ENCODE data around the gene IL1RL2. TPM values are rescaled to one million over a fixed set of nuclear protein-coding genes. Genes with fewer than 3 reads are reported as not detected.

The IL1RL2 gene
- total RNA-seq, 2 experiments from 2014 or later = 1.1 to 1.7 TPM

DNA sequence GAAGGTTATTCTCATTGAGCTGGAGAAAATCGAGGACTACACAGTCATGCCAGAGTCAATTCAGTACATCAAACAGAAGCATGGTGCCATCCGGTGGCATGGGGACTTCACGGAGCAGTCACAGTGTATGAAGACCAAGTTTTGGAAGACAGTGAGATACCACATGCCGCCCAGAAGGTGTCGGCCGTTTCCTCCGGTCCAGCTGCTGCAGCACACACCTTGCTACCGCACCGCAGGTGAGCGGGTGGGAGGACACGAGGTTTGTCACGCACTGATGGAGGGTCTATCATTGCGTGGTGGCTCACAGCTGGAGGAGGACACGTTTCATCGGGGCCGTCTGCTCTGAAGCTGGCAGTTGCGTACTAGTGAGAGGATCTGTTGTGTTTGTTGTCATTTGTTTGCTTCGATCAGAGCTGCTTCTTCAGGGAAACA, 48.2 kb downstream of the IL1RL2 start:
- CTCF ChIA-PET = interaction anchor here (0.6 to 3.8 kb wide), 14 partner anchors 12 to 238 kb away, joined by 3 to 19 read pairs (median 4); partner anchors contain the start of gene SLC9A4
- peaks cover 14% of the 10 kb centered on the region for H3K36me3 Mint-ChIP-seq
- POLR2A ChIA-PET = interaction anchor here (0.7 to 1.5 kb wide), 2 partner anchors 234 to 353 kb away, joined by 5 to 6 read pairs; no protein-coding TSS in a partner anchor
- intact Hi-C loops (cut with micrococcal nuclease) = loop anchor here (1.0 to 2.0 kb wide), 2 partner anchors 172 to 214 kb away; no protein-coding TSS in a partner anchor
- H3K27ac Mint-ChIP-seq = peak overlapping the region; percentile 61
- peaks cover 3% of the 10 kb centered on the region for H3K9me3 Mint-ChIP-seq
- peaks cover 2% of the 10 kb centered on the region for H3K27me3 Mint-ChIP-seq
- DNase-seq = no peak
- H3K4me3 Mint-ChIP-seq = no peak overlapping the region
- peaks cover 58% of the 10 kb centered on the region for H3K4me1 Mint-ChIP-seq (ENCODE audit: low read depth)

GRCh38 chr2:102235491-102235890, 48.7 kb downstream of the IL1RL2 start:
- intact Hi-C loops (cut with micrococcal nuclease) = loop anchor here (1.0 to 2.0 kb wide), 2 partner anchors 173 to 214 kb away; no protein-coding TSS in a partner anchor
- Mint-ChIP-seq H3K27me3 (peaks cover 2% of the 10 kb centered on the region), H3K27ac (peak overlapping the region; percentile 61), H3K36me3 (peaks cover 14% of the 10 kb centered on the region), H3K4me1 (ENCODE audit: low read depth) (peaks cover 58% of the 10 kb centered on the region), H3K9me3 (peaks cover 3% of the 10 kb centered on the region), H3K4me3 (no peak overlapping the region)
- ChIA-PET POLR2A (no interaction called here), CTCF (interaction anchor here (0.6 to 3.8 kb wide), 15 partner anchors 13 to 380 kb away, joined by 3 to 19 read pairs (median 3); partner anchors contain the start of gene SLC9A4)
- peak; percentile 56 for DNase-seq

DNA sequence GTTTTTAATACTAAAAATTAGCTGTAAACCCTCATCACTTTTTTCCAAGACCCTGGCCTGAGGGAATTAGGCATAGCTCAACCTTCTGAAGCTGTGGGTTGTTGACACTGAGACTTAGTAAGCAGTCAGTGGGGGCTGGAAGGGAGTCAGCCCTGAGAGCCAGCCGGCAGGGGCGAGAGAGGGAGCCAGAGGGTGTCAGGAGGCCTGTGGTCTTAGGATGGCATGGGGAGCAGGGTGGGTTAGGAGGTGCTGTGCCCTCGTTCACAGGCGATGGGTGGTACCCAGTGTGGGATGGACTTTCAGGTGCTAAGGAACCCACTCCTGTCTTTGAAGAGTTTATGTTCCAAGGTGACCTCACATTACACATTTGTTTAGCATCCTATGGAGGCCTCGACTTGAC, 49.3 kb downstream of the IL1RL2 start:
- H3K27ac Mint-ChIP-seq = no peak overlapping the region
- H3K36me3 Mint-ChIP-seq = peaks cover 14% of the 10 kb centered on the region
- H3K9me3 Mint-ChIP-seq = peaks cover 3% of the 10 kb centered on the region
- H3K27me3 Mint-ChIP-seq = no peaks in the 10 kb centered on the region
- intact Hi-C loops (cut with micrococcal nuclease) = no loop called here
- ChIA-PET CTCF (interaction anchor here (0.6 to 3.8 kb wide), 10 partner anchors 16 to 380 kb away, joined by 3 to 19 read pairs (median 4); no protein-coding TSS in a partner anchor), POLR2A (no interaction called here)
- no peak for DNase-seq
- H3K4me3 Mint-ChIP-seq = no peak overlapping the region
- peaks cover 58% of the 10 kb centered on the region for H3K4me1 Mint-ChIP-seq (ENCODE audit: low read depth)

DNA sequence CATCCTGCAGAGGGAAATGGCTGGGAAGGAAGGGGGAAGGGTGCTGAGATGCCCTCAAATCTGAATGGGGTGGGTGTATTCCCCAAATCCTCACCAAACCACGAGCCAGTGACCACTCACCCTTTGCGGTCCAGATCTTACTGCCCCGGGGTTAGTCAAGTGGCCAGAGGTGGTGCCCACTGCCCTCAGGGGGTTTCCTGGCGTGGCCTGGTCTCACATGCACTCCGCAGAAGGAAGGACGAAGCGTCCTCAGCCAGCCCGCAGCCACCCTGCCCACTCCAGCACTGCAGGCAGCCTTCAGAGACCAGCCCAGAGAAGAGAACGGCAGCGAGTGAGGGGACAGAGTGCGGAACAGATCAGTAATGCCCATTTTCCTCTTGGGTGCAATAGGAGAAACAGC, 50.4 kb downstream of the IL1RL2 start:
- ChIA-PET POLR2A (no interaction called here), CTCF (interaction anchor here (0.8 to 7.2 kb wide), 5 partner anchors 15 to 231 kb away, joined by 3 to 148 read pairs (median 4); no protein-coding TSS in a partner anchor)
- DNase-seq = no peak
- Mint-ChIP-seq H3K9me3 (peaks cover 3% of the 10 kb centered on the region), H3K36me3 (peaks cover 11% of the 10 kb centered on the region), H3K4me3 (no peak overlapping the region), H3K4me1 (ENCODE audit: low read depth) (peaks cover 62% of the 10 kb centered on the region), H3K27me3 (no peaks in the 10 kb centered on the region), H3K27ac (no peak overlapping the region)
- intact Hi-C loops (cut with micrococcal nuclease) = no loop called here

DNA sequence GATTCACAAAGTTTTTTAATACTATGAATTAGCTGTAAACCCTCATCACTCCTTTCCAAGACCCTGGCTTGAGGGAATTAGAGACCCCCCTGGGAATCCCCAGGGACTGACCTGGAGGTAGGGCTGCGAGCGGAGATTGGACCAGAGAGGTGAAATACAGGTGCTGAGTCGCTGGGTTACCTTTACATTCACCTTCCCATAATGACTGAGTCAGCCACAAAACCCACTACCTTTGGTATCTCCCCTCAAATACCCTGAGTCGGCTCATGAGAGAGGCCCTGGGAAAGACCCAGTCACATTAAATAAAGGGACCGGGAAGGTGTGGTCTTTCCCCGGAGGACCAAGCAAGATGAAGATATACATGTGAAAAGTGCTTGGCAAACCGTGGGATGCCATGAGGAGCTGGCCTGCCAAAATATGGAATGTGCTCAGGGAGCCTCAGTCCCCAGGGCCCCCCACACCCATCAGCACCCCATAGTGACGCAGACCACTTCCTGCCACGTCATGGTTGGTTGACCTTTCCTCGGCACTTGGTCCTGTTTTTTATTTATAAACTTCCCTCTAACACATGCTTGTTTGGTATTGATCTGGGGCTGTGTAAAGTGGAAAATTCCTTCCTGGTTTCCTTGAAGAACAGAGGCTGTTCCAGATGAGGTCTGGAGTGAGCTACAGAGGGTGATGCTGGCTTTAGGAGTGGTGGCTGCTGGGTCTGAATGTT, 51.4 kb downstream of the IL1RL2 start:
- no peak overlapping the region for H3K4me3 Mint-ChIP-seq
- CTCF ChIA-PET = interaction anchor here (0.6 to 7.2 kb wide), 8 partner anchors 15 to 355 kb away, joined by 3 to 148 read pairs (median 60); no protein-coding TSS in a partner anchor

GRCh38 chr2:102238778-102239177, 52.0 kb downstream of the IL1RL2 start:
- peaks cover 55% of the 10 kb centered on the region for H3K4me1 Mint-ChIP-seq (ENCODE audit: low read depth)
- peaks cover 1% of the 10 kb centered on the region for H3K9me3 Mint-ChIP-seq
- no peak overlapping the region for H3K4me3 Mint-ChIP-seq
- H3K36me3 Mint-ChIP-seq = peaks cover 11% of the 10 kb centered on the region
- intact Hi-C loops (cut with micrococcal nuclease) = no loop called here
- H3K27me3 Mint-ChIP-seq = no peaks in the 10 kb centered on the region
- H3K27ac Mint-ChIP-seq = peak overlapping the region; percentile 73
- CTCF ChIA-PET = interaction anchor here (0.6 to 7.2 kb wide), 13 partner anchors 14 to 417 kb away, joined by 3 to 148 read pairs (median 23); partner anchors contain the start of gene IL1RL2
- POLR2A ChIA-PET = interaction anchor here (0.7 kb wide), 1 partner anchor 97 kb away, joined by 3 read pairs; no protein-coding TSS in a partner anchor
- DNase-seq = no peak

More for the DNA sequence above, 51.4 kb downstream of the IL1RL2 start:
- Mint-ChIP-seq H3K36me3 (peaks cover 11% of the 10 kb centered on the region), H3K9me3 (peaks cover 3% of the 10 kb centered on the region), H3K27ac (peak overlapping the region; percentile 73), H3K4me1 (ENCODE audit: low read depth) (peaks cover 61% of the 10 kb centered on the region), H3K27me3 (no peaks in the 10 kb centered on the region)
- peak; percentile 64 for DNase-seq
- intact Hi-C loops (cut with micrococcal nuclease) = no loop called here
- POLR2A ChIA-PET = interaction anchor here (0.7 kb wide), 1 partner anchor 96 kb away, joined by 3 read pairs; no protein-coding TSS in a partner anchor

DNA sequence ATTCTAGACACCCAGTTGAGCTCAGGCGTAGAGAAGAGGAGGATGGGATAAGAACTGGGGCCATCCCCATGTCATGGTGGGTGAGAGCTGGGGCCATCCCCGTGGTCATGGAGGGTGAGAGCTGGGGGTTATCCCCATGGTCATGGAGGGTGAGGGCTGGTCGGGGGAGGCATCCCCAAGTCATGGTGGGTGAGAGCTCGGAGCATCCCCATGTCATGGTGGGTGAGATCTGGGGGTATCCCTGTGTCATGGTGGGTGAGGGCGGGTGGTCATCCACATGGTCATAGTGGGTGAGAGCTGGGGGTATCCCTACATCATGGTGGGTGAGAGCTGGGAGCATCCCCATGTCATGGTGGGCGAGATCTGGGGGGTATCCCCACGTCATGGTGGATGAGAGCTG, 52.5 kb downstream of the IL1RL2 start:
- H3K4me1 Mint-ChIP-seq (ENCODE audit: low read depth) = peaks cover 49% of the 10 kb centered on the region
- no peaks in the 10 kb centered on the region for H3K9me3 Mint-ChIP-seq
- H3K36me3 Mint-ChIP-seq = peaks cover 11% of the 10 kb centered on the region
- DNase-seq = no peak
- H3K27me3 Mint-ChIP-seq = no peaks in the 10 kb centered on the region
- CTCF ChIA-PET = interaction anchor here (0.7 to 7.2 kb wide), 29 partner anchors 10 to 418 kb away, joined by 3 to 148 read pairs (median 12); partner anchors contain the start of genes IL18R1, IL1RL1 and IL1RL2
- H3K4me3 Mint-ChIP-seq = no peak overlapping the region
- POLR2A ChIA-PET = interaction anchor here (1.9 kb wide), 1 partner anchor 239 kb away, joined by 14 read pairs; no protein-coding TSS in a partner anchor
- peak overlapping the region; percentile 73 for H3K27ac Mint-ChIP-seq
- intact Hi-C loops (cut with micrococcal nuclease) = no loop called here

DNA sequence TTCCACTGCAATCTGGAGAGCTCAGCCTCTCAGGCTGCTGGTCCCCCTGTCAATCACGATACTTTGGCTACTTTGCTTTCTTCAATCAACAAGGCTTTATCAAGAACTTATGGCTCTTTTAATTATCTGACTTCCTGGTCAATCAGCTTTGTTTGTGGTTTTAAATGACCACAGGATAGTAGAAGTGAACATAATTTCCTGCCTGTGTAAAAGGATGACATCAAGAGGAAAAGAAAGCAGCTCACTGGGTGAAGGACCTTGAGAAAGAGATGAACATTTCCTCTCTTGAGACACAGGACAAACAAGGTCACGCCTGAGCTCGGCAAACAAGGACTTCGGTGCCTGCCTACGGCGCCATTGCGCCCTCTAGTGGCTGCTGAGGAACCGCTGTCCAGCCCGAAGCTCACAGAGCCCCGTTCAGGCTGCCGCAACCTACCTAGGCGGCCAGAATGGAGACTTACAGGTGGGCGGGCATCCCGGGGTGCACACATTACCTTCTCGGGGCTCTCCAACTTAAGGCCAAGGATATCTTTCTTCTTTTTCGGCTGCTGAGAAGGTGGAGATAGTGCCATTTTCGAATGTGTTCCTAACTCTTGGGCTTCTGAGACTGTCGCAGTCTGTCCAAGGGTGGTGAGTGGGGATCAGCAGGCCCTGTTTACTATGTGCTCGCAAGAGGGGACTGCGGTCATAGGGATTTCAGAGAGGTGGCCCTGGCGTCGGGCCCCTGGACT, 54.0 kb downstream of the IL1RL2 start:
- CTCF ChIA-PET = interaction anchor here (0.6 to 7.2 kb wide), 126 partner anchors 8 to 905 kb away, joined by 3 to 148 read pairs (median 5); partner anchors contain the start of genes IL18R1, IL1RL1, IL1RL2 and SLC9A4

DNA sequence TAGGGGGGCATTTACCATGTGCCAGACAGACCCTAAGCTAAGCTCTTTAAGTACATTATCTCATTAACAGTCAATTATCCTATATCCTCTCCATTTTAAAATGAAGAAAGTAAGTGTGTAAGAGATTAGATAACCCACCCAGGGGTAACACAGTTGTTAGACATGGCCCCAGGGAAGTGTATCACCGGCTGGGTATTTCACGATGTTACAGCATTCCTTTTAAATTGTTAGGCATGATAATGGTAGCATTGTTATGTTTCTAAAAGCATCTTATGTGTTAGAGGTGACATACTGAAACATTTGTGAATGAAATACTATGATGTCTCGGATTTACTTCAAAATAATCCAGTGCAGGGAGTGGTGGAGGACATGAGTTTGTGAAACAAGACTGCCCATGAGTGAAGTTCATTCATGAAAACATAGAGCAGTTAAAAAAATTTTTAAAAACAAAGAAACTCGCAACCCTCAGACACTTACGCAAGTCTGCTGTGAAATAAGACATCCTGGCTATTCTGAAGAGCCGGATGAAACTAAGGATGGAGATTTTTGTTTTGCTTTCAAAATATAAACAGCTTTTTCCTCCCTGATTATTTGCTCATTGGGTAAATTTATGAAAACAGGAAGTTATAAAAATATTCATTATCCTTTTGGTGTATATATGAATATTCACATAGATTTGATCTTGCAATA, 54.9 kb downstream of the IL1RL2 start:
- Mint-ChIP-seq H3K27ac (no peak overlapping the region), H3K4me1 (ENCODE audit: low read depth) (peaks cover 38% of the 10 kb centered on the region), H3K36me3 (peaks cover 3% of the 10 kb centered on the region), H3K4me3 (no peak overlapping the region), H3K27me3 (no peaks in the 10 kb centered on the region), H3K9me3 (no peaks in the 10 kb centered on the region)
- POLR2A ChIA-PET = interaction anchor here (1.0 to 1.6 kb wide), 4 partner anchors 9 to 358 kb away, joined by 3 to 8 read pairs (median 6); no protein-coding TSS in a partner anchor
- CTCF ChIA-PET = interaction anchor here (0.8 to 7.2 kb wide), 35 partner anchors 11 to 512 kb away, joined by 3 to 148 read pairs (median 8); partner anchors contain the start of genes IL18R1 and IL1RL1
- intact Hi-C loops (cut with micrococcal nuclease) = loop anchor here (2.0 to 5.0 kb wide), 3 partner anchors 55 to 824 kb away; partner anchors contain the start of gene IL1RL2
- no peak for DNase-seq

More for the DNA sequence above, 54.0 kb downstream of the IL1RL2 start:
- H3K27me3 Mint-ChIP-seq = no peaks in the 10 kb centered on the region
- peak overlapping the region; percentile 78 for H3K27ac Mint-ChIP-seq
- intact Hi-C loops (cut with micrococcal nuclease) = loop anchor here (1.0 to 5.0 kb wide), 5 partner anchors 54 to 824 kb away; partner anchors contain the start of gene IL1RL2
- H3K4me1 Mint-ChIP-seq (ENCODE audit: low read depth) = peaks cover 38% of the 10 kb centered on the region
- H3K4me3 Mint-ChIP-seq = peak overlapping the region; percentile 5
- POLR2A ChIA-PET = interaction anchor here (1.0 to 1.9 kb wide), 7 partner anchors 10 to 357 kb away, joined by 3 to 14 read pairs (median 5); partner anchors contain the start of gene IL18R1
- H3K9me3 Mint-ChIP-seq = no peaks in the 10 kb centered on the region
- peaks cover 3% of the 10 kb centered on the region for H3K36me3 Mint-ChIP-seq
- peak; percentile 92 for DNase-seq

DNA sequence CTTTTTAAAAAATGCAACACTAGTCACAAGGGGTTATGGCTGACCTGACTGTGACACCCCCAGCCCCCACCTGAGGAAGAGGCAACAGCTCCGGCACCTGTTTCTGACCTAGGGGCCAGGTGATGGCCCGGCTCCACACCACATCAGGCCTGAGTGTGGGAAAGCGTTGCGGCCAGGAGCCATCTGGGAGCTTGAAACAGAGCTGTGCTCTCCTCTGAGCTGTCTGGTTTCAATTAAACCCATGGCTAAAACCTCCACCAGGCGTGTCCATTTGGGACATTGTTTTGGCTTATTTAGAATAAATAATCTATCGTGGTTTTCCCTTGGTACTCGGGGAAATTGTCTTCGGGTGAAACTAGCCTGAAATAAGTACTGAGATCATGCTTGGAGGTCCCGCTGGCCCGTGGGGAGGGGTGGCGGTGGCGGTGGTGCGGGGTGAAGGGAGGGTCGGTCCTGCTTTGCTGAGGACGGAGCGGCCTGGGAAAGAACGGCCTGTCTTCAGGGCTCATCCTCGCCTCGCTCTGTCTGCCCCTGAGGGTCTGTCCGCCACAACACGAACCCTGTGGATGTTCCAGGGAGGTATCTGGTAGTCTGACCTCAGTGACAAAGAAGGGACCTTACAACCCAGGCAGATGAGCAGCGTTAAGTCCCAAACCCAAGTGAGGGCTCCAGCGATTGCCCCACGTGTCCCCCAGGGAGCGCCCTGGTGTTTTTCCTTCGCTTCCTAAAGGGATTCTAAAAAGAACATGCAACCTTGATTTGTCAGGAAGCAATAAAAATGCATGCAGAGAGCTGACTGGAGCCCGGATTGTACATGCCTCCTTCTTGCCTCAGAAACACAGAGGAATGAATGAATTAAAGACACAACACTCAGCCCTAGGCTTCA, 58.7 kb downstream of the IL1RL2 start:
- H3K9me3 Mint-ChIP-seq = no peaks in the 10 kb centered on the region

More for the DNA sequence above, 58.7 kb downstream of the IL1RL2 start:
- Mint-ChIP-seq H3K4me1 (ENCODE audit: low read depth) (peaks cover 9% of the 10 kb centered on the region), H3K36me3 (no peaks in the 10 kb centered on the region), H3K4me3 (no peak overlapping the region), H3K27me3 (no peaks in the 10 kb centered on the region), H3K27ac (no peak overlapping the region)
- intact Hi-C loops (cut with micrococcal nuclease) = no loop called here
- no peak for DNase-seq
- POLR2A ChIA-PET = no interaction called here
- CTCF ChIA-PET = interaction anchor here (0.6 to 3.0 kb wide), 2 partner anchors 198 to 225 kb away, joined by 3 to 12 read pairs; no protein-coding TSS in a partner anchor

All from activated CD4-positive, alpha-beta memory T cell treated with anti-CD3 and anti-CD28 coated beads for 36 hours (primary cell).